LNCAP (cell line): Measurements from ENCODE around the gene ATP2B2.

Experiments
- CTCF ChIP-seq: fragments of 450-650 bp; IDR thresholded peaks from 2 replicates; pipeline ENCODE4 v1.5.1; 2017; ENCODE audit warnings: mild to moderate bottlenecking

Gene ATP2B2

GRCh38 chr3:10469441-10470119 is 35.8 kb downstream of the ATP2B2 start:
- no peak for TF ChIP-seq CTCF

- TF ChIP-seq CTCF, result no peak
These were observed 36.6 kb downstream of the ATP2B2 start for GRCh38 chr3:10468613-10469354.

GRCh38 chr3:10467904-10468612 is 37.3 kb downstream of the ATP2B2 start:
- no peak for TF ChIP-seq CTCF

- no peak for TF ChIP-seq CTCF
These were observed 38.2 kb downstream of the ATP2B2 start for GRCh38 chr3:10467204-10467603.

GRCh38 chr3:10466186-10466585 is 39.2 kb downstream of the ATP2B2 start:
- TF ChIP-seq CTCF, result no peak

- no peak for TF ChIP-seq CTCF
These were observed 40.2 kb downstream of the ATP2B2 start for GRCh38 chr3:10465161-10465560.

GRCh38 chr3:10463533-10464434 is 41.6 kb downstream of the ATP2B2 start:
- no peak for TF ChIP-seq CTCF
